Ishikawa (cell line): Measurements from ENCODE around the gene CCSER1.

Experiments
- CEBPB ChIP-seq: IDR thresholded peaks from 2 replicates; pipeline ENCODE4 v1.6.1; 2012
- CREB1 ChIP-seq: IDR thresholded peaks from 2 replicates; pipeline ENCODE4 v1.6.1; 2012; ENCODE audit warnings: low read depth
- EGR1 ChIP-seq: IDR thresholded peaks from 2 replicates; pipeline ENCODE4 v1.6.1; 2012
- EP300 ChIP-seq: IDR thresholded peaks from 2 replicates; pipeline ENCODE4 v1.6.1; 2012; ENCODE audit warnings: borderline replicate concordance
- FOXM1 ChIP-seq: IDR thresholded peaks from 2 replicates; pipeline ENCODE4 v1.6.1; 2012; ENCODE audit warnings: low read depth, borderline replicate concordance
- NFIC ChIP-seq: IDR thresholded peaks from 2 replicates; pipeline ENCODE4 v1.6.1; 2012
- RAD21 ChIP-seq: IDR thresholded peaks from 2 replicates; pipeline ENCODE4 v1.6.1; 2012; ENCODE audit warnings: low read depth
- TAF1 ChIP-seq: IDR thresholded peaks from 2 replicates; pipeline ENCODE4 v1.6.1; 2012; ENCODE audit warnings: low read depth, mild to moderate bottlenecking
- TCF12 ChIP-seq: IDR thresholded peaks from 2 replicates; pipeline ENCODE4 v1.6.1; 2012; ENCODE audit warnings: low read depth
- TEAD4 ChIP-seq: IDR thresholded peaks from 2 replicates; pipeline ENCODE4 v1.6.1; 2012
- YY1 ChIP-seq: IDR thresholded peaks from 2 replicates; pipeline ENCODE4 v1.6.1; 2012; ENCODE audit warnings: low read depth
- ZBTB7A ChIP-seq: IDR thresholded peaks from 2 replicates; pipeline ENCODE4 v1.6.1; 2012; ENCODE audit warnings: low read depth
- TF ChIP-seq, protein P1 (sequence below): IDR thresholded peaks from 2 replicates; pipeline ENCODE4 v1.6.1; 2012
- TF ChIP-seq, protein P2 (sequence below): IDR thresholded peaks from 2 replicates; pipeline ENCODE4 v1.6.1; 2012
- TF ChIP-seq, protein P3 (sequence below): IDR thresholded peaks from 2 replicates; pipeline ENCODE4 v1.6.1; 2012; ENCODE audit warnings: low read depth, mild to moderate bottlenecking

CCSER1 gene

GRCh38 chr4:90842960-90843359, 715.8 kb downstream of the CCSER1 start:
- TF ChIP-seq TAF1 (no peak), EGR1 (no peak), YY1 (no peak), EP300 (no peak), RAD21 (no peak), TEAD4 (no peak)
- TF ChIP-seq, protein P1, sequence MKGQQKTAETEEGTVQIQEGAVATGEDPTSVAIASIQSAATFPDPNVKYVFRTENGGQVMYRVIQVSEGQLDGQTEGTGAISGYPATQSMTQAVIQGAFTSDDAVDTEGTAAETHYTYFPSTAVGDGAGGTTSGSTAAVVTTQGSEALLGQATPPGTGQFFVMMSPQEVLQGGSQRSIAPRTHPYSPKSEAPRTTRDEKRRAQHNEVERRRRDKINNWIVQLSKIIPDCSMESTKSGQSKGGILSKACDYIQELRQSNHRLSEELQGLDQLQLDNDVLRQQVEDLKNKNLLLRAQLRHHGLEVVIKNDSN: no peak

GRCh38 chr4:90844241-90844640, 717.0 kb downstream of the CCSER1 start:
- TF ChIP-seq YY1: no peak

DNA sequence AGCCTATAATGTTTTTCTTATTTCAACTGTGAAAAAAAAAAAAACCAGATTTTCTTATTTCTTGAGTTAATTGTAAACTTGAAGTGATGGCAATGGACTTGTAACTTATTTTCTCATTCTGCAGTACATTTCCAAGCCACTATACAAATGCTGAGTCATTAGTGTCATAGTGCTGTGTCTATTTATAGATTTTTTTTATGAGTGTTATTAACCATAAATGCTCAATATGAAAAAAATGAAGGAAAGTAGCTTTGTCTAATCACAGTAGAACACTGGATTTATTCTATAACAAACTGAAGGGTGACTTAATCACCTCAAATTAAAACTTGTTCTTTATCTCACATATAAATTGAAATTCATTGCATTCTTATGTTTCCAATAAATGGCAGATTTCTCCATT, 718.6 kb downstream of the CCSER1 start:
- TF ChIP-seq NFIC (no peak), RAD21 (no peak), FOXM1 (no peak), EP300 (no peak), ZBTB7A (no peak), CEBPB (no peak)
- TF ChIP-seq, protein P2, sequence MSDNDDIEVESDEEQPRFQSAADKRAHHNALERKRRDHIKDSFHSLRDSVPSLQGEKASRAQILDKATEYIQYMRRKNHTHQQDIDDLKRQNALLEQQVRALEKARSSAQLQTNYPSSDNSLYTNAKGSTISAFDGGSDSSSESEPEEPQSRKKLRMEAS: no peak

- no peak for TF ChIP-seq EGR1
Measured at GRCh38 chr4:90852237-90852636, 725.0 kb downstream of the CCSER1 start.

GRCh38 chr4:90855111-90855510, 727.9 kb downstream of the CCSER1 start:
- TF ChIP-seq EP300: no peak
- TF ChIP-seq, protein P1: no peak
- no peak for TF ChIP-seq EGR1
- no peak for TF ChIP-seq NFIC
- no peak for TF ChIP-seq CEBPB
- TF ChIP-seq TEAD4: no peak
- TF ChIP-seq FOXM1: no peak
- no peak for TF ChIP-seq RAD21
- no peak for TF ChIP-seq ZBTB7A
- TF ChIP-seq TCF12: no peak
- TF ChIP-seq CREB1: no peak
- TF ChIP-seq, protein P3, sequence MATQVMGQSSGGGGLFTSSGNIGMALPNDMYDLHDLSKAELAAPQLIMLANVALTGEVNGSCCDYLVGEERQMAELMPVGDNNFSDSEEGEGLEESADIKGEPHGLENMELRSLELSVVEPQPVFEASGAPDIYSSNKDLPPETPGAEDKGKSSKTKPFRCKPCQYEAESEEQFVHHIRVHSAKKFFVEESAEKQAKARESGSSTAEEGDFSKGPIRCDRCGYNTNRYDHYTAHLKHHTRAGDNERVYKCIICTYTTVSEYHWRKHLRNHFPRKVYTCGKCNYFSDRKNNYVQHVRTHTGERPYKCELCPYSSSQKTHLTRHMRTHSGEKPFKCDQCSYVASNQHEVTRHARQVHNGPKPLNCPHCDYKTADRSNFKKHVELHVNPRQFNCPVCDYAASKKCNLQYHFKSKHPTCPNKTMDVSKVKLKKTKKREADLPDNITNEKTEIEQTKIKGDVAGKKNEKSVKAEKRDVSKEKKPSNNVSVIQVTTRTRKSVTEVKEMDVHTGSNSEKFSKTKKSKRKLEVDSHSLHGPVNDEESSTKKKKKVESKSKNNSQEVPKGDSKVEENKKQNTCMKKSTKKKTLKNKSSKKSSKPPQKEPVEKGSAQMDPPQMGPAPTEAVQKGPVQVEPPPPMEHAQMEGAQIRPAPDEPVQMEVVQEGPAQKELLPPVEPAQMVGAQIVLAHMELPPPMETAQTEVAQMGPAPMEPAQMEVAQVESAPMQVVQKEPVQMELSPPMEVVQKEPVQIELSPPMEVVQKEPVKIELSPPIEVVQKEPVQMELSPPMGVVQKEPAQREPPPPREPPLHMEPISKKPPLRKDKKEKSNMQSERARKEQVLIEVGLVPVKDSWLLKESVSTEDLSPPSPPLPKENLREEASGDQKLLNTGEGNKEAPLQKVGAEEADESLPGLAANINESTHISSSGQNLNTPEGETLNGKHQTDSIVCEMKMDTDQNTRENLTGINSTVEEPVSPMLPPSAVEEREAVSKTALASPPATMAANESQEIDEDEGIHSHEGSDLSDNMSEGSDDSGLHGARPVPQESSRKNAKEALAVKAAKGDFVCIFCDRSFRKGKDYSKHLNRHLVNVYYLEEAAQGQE: no peak
- no peak for TF ChIP-seq TAF1
- TF ChIP-seq YY1: no peak

- TF ChIP-seq TCF12 (no peak), YY1 (no peak), RAD21 (no peak), EGR1 (no peak), EP300 (no peak), FOXM1 (no peak), CEBPB (no peak), NFIC (no peak), TAF1 (no peak)
- TF ChIP-seq, protein P1: no peak
- TF ChIP-seq, protein P3: no peak
- TF ChIP-seq, protein P2: no peak
Measured at GRCh38 chr4:90857081-90857820, 730.1 kb downstream of the CCSER1 start.
